GM12872 (cell line): ENCODE results near the gene TNS4.
A peak's percentile ranks its signal among the peaks of the same experiment; 100 is the strongest.

Source experiments
- CTCF ChIP-seq: IDR thresholded peaks from 3 replicates; pipeline ENCODE4 v1.5.1; 2011; ENCODE audit warnings: low read depth, mild to moderate bottlenecking, low read length, moderate library complexity; ENCODE audit not compliant: insufficient read depth

Gene TNS4

GRCh38 chr17:40436636-40437035 is 64.8 kb downstream of the TNS4 start:
- no peak for TF ChIP-seq CTCF

GRCh38 chr17:40433551-40434415 is 67.6 kb downstream of the TNS4 start:
- peak; percentile 84 for TF ChIP-seq CTCF

- TF ChIP-seq CTCF = no peak
These were observed 68.4 kb downstream of the TNS4 start for GRCh38 chr17:40432864-40433528.

GRCh38 chr17:40431231-40431602 is 70.2 kb downstream of the TNS4 start:
- TF ChIP-seq CTCF = no peak

GRCh38 chr17:40430272-40431230 is 70.9 kb downstream of the TNS4 start:
- TF ChIP-seq CTCF = no peak

- TF ChIP-seq CTCF = no peak
These were observed 74.4 kb downstream of the TNS4 start for GRCh38 chr17:40427002-40427491.
